Epithelial cell of esophagus (primary cell): ENCODE data around the gene PPARA.
"Not testable (repeated sequence)": the region's sequence is repeated elsewhere in the genome, so short reads cannot be mapped to it uniquely, and the experiment has no call there.

Experiments used
- DNase-seq: peaks from one replicate; pipeline ENCODE4 v3.0.0; 2010; ENCODE audit warnings: low read depth
- H3K4me3 ChIP-seq: 2 replicates; pipeline ENCODE4 v1.5.1; 2011; ENCODE audit warnings: mild to moderate bottlenecking, low read length, control low read depth
- TF ChIP-seq, protein P1 (sequence below): IDR thresholded peaks from 2 replicates; pipeline ENCODE4 v1.5.1; 2011; ENCODE audit warnings: low read depth, mild to moderate bottlenecking, low read length, control low read depth, inconsistent platforms; ENCODE audit not compliant: insufficient read depth; ENCODE audit errors: missing control alignments

The PPARA gene

DNA sequence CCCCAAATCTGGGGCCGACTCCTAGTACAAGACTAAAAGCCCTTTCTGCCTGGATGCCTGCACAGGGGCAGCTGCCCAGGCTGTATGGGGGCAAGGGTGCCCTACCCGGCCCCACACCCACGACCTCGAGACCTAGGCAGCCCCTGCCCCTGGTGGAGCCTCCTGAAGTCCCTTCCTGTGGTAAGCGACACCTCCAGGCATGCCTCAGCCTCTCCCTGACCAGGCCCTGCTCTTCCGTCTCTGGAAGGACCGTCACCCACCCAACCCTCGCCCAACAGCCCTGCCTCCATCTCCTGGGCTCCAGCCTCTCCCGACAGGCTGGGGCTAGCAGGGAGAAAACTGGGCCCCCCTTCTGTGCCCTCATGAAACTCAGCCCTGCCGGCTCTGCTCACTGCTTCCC lies 22.8 kb upstream of the PPARA start:
- TF ChIP-seq, protein P1, sequence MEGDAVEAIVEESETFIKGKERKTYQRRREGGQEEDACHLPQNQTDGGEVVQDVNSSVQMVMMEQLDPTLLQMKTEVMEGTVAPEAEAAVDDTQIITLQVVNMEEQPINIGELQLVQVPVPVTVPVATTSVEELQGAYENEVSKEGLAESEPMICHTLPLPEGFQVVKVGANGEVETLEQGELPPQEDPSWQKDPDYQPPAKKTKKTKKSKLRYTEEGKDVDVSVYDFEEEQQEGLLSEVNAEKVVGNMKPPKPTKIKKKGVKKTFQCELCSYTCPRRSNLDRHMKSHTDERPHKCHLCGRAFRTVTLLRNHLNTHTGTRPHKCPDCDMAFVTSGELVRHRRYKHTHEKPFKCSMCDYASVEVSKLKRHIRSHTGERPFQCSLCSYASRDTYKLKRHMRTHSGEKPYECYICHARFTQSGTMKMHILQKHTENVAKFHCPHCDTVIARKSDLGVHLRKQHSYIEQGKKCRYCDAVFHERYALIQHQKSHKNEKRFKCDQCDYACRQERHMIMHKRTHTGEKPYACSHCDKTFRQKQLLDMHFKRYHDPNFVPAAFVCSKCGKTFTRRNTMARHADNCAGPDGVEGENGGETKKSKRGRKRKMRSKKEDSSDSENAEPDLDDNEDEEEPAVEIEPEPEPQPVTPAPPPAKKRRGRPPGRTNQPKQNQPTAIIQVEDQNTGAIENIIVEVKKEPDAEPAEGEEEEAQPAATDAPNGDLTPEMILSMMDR, result no peak
- DNase-seq, result no peak
- H3K4me3 ChIP-seq, result no peak overlapping the region

DNA sequence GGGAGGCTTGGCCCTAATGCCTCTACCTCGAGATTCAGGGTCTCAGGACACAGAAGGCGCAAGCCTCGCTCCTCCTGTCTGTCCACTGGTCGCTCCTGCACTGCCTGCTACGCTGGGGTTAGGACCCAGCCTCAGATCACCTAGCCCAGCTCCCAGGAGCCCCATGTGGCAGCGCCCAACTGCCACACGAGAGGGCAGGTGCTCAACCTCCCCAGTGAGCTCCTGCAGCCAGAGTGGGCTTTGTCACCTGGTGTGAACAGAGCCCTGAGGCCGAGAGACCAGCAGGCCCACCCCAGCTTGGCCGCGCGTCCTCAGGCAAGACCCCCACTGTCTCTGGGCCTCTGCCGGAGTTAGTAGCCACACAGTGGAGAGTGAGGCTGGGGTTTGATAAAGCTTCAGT lies 21.7 kb upstream of the PPARA start:
- no peak overlapping the region for H3K4me3 ChIP-seq
- TF ChIP-seq, protein P1, result no peak
- DNase-seq, result no peak

DNA sequence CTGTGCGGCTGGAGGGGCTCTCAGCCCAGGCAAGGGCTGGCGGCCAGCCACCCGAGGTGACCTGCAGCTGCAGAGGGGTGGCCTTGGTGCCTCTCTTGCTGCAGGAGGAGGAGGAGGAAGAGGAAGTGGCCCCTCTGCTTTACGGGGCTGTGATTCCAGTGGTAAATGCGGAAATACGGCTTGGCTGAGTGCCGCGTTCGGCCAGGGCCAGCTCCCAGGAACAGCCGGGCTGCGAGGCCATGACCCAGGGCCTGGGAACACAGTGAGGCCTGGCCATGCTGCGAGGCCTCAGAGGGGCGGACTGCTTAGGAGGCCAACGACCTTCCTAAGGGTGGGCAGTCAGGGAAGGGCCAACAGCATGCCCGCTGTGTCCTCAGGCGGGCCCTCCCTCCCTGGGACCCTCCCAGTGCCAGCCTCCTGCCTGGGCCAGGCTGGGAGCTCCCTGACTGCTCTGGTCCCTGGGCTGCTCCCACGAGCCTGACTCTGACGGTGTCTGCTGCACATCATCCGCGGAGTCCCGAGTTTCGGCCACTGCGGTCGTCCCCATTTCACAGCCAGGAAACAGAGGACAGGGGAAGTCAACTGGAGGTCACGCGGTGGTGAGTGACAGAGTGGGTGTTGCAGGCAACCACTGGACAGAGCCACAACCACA lies 20.8 kb upstream of the PPARA start:
- H3K4me3 ChIP-seq, result no peak overlapping the region
- TF ChIP-seq, protein P1, result no peak
- DNase-seq, result no peak

DNA sequence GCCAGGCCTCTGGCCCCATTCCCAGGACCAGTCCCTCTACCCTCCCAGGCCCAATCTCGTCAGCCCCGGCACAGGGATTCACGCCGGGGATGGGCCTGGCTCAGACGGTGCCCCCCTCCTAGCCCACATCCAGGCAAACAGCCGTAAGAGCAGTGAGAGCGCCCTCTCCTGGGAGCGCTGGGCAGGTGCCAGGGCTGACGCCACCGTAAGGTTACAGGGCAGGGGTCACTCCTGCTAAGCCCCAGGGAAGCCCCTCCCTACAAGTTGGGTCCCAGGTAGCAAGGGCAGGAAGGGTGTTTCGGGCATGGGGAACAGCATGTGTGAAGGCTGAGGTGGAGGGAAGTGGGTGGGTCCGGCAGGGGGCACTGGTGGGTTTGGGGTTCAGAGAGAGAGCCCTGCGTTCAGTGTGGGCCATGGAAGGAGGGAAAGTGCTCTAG lies 19.2 kb upstream of the PPARA start:
- TF ChIP-seq, protein P1, result peak; percentile 31
- no peak for DNase-seq
- no peak overlapping the region for H3K4me3 ChIP-seq

DNA sequence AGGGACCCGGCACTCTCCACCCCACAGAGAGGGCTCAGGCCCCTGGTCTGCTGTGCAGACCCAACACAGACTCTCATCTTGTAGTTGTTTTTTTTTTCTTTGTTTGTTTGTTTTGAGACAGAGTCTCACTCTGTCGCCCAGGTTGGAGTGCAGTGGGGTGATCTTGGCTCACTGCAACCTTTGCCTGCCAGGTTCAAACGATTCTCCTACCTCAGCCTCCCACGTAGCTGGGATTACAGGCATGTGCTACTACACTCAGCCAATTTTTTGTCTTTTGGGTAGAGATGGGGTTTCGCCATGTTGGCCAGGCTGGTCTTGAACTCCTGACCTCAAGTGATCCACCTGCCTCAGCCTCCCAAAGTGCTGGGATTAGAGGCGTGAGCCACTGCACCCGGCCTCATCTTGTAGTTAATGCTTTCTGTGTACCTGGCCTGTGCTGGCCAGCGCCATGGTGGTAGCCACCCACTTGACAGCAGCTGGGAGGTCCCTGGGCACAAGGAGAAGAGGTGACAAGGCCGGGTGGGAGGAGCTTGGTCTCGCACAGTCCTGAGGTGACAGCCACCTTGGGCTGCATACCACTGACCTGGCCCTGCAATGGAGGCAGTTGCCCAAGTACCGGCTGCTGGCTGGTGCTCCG lies 18.0 kb upstream of the PPARA start:
- H3K4me3 ChIP-seq, DNase-seq: not testable (repeated sequence)

DNA sequence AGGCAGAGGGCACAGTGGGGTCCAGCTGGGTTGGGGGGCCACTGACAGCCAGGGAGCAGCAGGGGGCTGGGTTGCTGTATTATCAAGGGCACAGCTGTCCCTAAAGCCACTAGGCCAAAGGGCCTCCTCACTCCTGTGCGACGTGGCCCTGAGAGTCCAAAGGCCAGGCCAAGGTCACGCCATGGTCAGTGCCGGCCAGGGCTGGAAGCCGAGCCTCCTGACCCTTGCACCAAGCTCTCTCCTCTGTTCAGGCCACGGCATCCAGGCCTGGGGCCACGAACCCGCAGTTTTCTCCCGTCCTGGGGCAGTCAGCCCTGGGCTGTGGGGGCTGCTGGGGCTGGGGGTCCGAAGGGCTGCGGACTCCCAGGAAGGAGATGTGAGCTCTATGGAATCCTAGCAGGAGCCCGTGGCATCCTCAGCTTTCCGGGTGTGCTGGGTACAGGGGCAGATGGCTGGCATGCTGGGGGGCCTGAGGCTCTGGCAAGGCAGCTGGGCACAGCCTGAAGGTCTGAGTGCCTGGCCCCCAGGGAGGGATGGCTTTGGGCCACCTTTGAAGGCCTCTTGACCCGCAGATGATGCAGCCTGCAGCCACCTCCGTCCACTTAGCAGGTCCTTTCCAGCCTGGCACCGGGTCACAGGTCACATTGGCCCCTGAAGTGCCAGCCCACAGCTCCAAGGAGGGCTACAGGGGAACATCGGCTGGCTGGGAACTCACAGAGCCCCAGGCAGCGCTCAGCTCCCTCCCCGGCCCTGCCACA lies 17.3 kb upstream of the PPARA start:
- DNase-seq, result no peak
- TF ChIP-seq, protein P1, result no peak
- H3K4me3 ChIP-seq, result no peak overlapping the region

DNA sequence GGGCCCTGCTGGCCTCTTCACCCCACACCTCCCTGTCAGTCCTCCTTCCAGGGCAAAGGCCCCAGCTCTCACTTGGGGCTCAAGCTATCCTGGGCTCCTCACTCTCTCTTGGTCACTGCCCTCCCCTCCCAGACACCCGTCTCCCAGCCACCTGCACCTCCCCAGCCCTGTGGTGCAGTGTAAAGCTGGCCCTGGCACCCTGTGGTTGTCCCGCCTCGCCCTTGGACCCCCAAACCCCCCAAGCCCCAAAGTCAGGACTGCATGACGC lies 16.8 kb upstream of the PPARA start:
- TF ChIP-seq, protein P1, result no peak
- no peak for DNase-seq
- no peak overlapping the region for H3K4me3 ChIP-seq
